Fibroblast of skin of left quadriceps (primary cell): ENCODE measurements around the gene CFAP54.
A peak's percentile ranks its signal among the peaks of the same experiment; 100 is the strongest.
"Not testable (repeated sequence)": the region's sequence is repeated elsewhere in the genome, so short reads cannot be mapped to it uniquely, and the experiment has no call there.

Source experiments
- DNase-seq, 2 experiments: peaks; one replicate each; pipeline ENCODE4 v3.0.0-alpha.2; 2013; ENCODE audit warnings: low read depth in 2 of 2

CFAP54 gene

GRCh38 chr12:96472384-96472783, 17.0 kb upstream of the CFAP54 start:
- DNase-seq, result no peak

GRCh38 chr12:96473394-96474093, 15.8 kb upstream of the CFAP54 start:
- no peak for DNase-seq

GRCh38 chr12:96474206-96474605, 15.2 kb upstream of the CFAP54 start:
- DNase-seq, result no peak

- no peak for DNase-seq
These were observed 11.4 kb upstream of the CFAP54 start for GRCh38 chr12:96478011-96478410.

- no peak for DNase-seq
These were observed 7.3 kb upstream of the CFAP54 start for GRCh38 chr12:96482086-96482485.

- DNase-seq, result no peak
These were observed 6.3 kb upstream of the CFAP54 start for GRCh38 chr12:96483116-96483515.

GRCh38 chr12:96486751-96487613, 2.4 kb upstream of the CFAP54 start:
- peak; percentile 38 to 42 for DNase-seq

- no peak for DNase-seq
These were observed 1.7 kb upstream of the CFAP54 start for GRCh38 chr12:96487634-96488033.

GRCh38 chr12:96493106-96493505, 3.7 kb downstream of the CFAP54 start:
- DNase-seq, result no peak

- not testable (repeated sequence) for DNase-seq
These were observed 4.8 kb downstream of the CFAP54 start for GRCh38 chr12:96494154-96494553.

GRCh38 chr12:96495155-96495554, 5.8 kb downstream of the CFAP54 start:
- no peak for DNase-seq

GRCh38 chr12:96495841-96496545, 6.6 kb downstream of the CFAP54 start:
- DNase-seq, result no peak

GRCh38 chr12:96496944-96497343, 7.6 kb downstream of the CFAP54 start:
- no peak for DNase-seq

GRCh38 chr12:96497855-96498254, 8.5 kb downstream of the CFAP54 start:
- DNase-seq, result no peak

GRCh38 chr12:96500693-96501092, 11.3 kb downstream of the CFAP54 start:
- DNase-seq, result no peak

- no peak for DNase-seq
These were observed 11.9 kb downstream of the CFAP54 start for GRCh38 chr12:96501133-96501761.

- DNase-seq, result no peak
These were observed 12.5 kb downstream of the CFAP54 start for GRCh38 chr12:96501908-96502307.

- no peak for DNase-seq
These were observed 13.1 kb downstream of the CFAP54 start for GRCh38 chr12:96502477-96502876.

GRCh38 chr12:96502949-96503532, 13.7 kb downstream of the CFAP54 start:
- no peak for DNase-seq

- no peak for DNase-seq
These were observed 14.6 kb downstream of the CFAP54 start for GRCh38 chr12:96503976-96504375.

- no peak for DNase-seq
These were observed 17.4 kb downstream of the CFAP54 start for GRCh38 chr12:96506776-96507175.
